Astrocyte (in vitro differentiated cells and primary cell): ENCODE data around the gene KIF1B. TPM values are rescaled to one million over a fixed set of nuclear protein-coding genes. Genes with fewer than 3 reads are reported as not detected.
A peak's percentile ranks its signal among the peaks of the same experiment; 100 is the strongest.

Source experiments
- DNase-seq: peaks from one replicate; pipeline ENCODE4 v3.0.0-alpha.2; 2010; ENCODE audit warnings: low read depth
- FAIRE-seq: peaks from 2 replicates; lab custom pipeline; 2011; peaks lifted over from hg19 to GRCh38; lab: Jason Lieb, UNC
- H2AFZ ChIP-seq: 2 replicates; pipeline ENCODE4 v1.6.0; 2012; ENCODE audit warnings: low read depth, low read length, inconsistent platforms
- H3K27ac ChIP-seq: 2 replicates; pipeline ENCODE4 v1.5.1; 2011; ENCODE audit warnings: low read depth, low read length, inconsistent platforms
- H3K27me3 ChIP-seq: 2 replicates; pipeline ENCODE4 v1.6.0; 2011; ENCODE audit warnings: low read length, inconsistent platforms; ENCODE audit not compliant: insufficient read depth
- H3K36me3 ChIP-seq: 2 replicates; pipeline ENCODE4 v1.5.1; 2011; ENCODE audit warnings: low read length, inconsistent platforms; ENCODE audit not compliant: insufficient read depth
- H3K4me1 ChIP-seq: 2 replicates; pipeline ENCODE4 v1.5.1; 2011; ENCODE audit warnings: low read length, inconsistent platforms; ENCODE audit not compliant: insufficient read depth
- H3K4me2 ChIP-seq: 2 replicates; pipeline ENCODE4 v1.6.0; 2012; ENCODE audit warnings: low read length, inconsistent platforms
- H3K4me3 ChIP-seq: 2 replicates; pipeline ENCODE4 v1.5.1; 2011; ENCODE audit warnings: low read depth, mild to moderate bottlenecking, low read length, inconsistent platforms; ENCODE audit not compliant: insufficient read depth
- H3K79me2 ChIP-seq: 2 replicates; pipeline ENCODE4 v1.6.0; 2012; ENCODE audit warnings: mild to moderate bottlenecking, low read length, inconsistent platforms; ENCODE audit not compliant: insufficient read depth
- H3K9ac ChIP-seq: 2 replicates; pipeline ENCODE4 v1.6.0; 2012; ENCODE audit warnings: mild to moderate bottlenecking, low read length, inconsistent platforms
- H3K9me3 ChIP-seq: 2 replicates; pipeline ENCODE4 v1.5.1; 2012; ENCODE audit warnings: low read depth, mild to moderate bottlenecking, low read length, inconsistent platforms; ENCODE audit not compliant: insufficient read depth
- H4K20me1 ChIP-seq: 2 replicates; pipeline ENCODE4 v1.6.0; 2012; ENCODE audit warnings: low read length, inconsistent platforms; ENCODE audit not compliant: insufficient read depth
- H3K27ac Mint-ChIP-seq: one replicate; pipeline ENCODE4 v1.8.0; 2021; ENCODE audit warnings: mild to moderate bottlenecking, mixed read lengths; ENCODE audit not compliant: unreplicated experiment
- H3K27me3 Mint-ChIP-seq: one replicate; pipeline ENCODE4 v1.8.0; 2021; ENCODE audit warnings: low read depth, mixed read lengths; ENCODE audit not compliant: unreplicated experiment
- H3K36me3 Mint-ChIP-seq: one replicate; pipeline ENCODE4 v1.8.0; 2021; ENCODE audit warnings: low read depth, mixed read lengths; ENCODE audit not compliant: unreplicated experiment
- H3K4me1 Mint-ChIP-seq: one replicate; pipeline ENCODE4 v1.8.0; 2021; ENCODE audit warnings: low read depth, mixed read lengths; ENCODE audit not compliant: unreplicated experiment
- H3K4me3 Mint-ChIP-seq: one replicate; pipeline ENCODE4 v1.8.0; 2021; ENCODE audit warnings: mild to moderate bottlenecking, moderate library complexity, mixed read lengths; ENCODE audit not compliant: unreplicated experiment
- H3K9me3 Mint-ChIP-seq: one replicate; pipeline ENCODE4 v1.8.0; 2021; ENCODE audit warnings: mild to moderate bottlenecking, mixed read lengths; ENCODE audit not compliant: unreplicated experiment
- EZH2 ChIP-seq: IDR thresholded peaks from 2 replicates; pipeline ENCODE4 v1.6.1; 2012; ENCODE audit warnings: mild to moderate bottlenecking, low read length, inconsistent platforms; ENCODE audit not compliant: insufficient read depth
- total RNA-seq: library from RNA; stranded (reverse); gene quantifications from 2 replicates; pipeline ENCODE4 v1.2.1, GENCODE V29; 2021
- TF ChIP-seq, protein P1 (sequence below): IDR thresholded peaks from 2 replicates; pipeline ENCODE4 v1.5.1; 2011; ENCODE audit warnings: low read depth, mild to moderate bottlenecking, inconsistent platforms, low read length, moderate library complexity; ENCODE audit not compliant: insufficient read depth

KIF1B gene
- total RNA-seq, 1 donor from 2014 or later = 75.9 TPM

GRCh38 chr1:10379676-10380075 is 169.3 kb downstream of the KIF1B start:
- H3K4me2 ChIP-seq = no peak overlapping the region
- no peak overlapping the region for H2AFZ ChIP-seq
- FAIRE-seq = no peak
- Mint-ChIP-seq H3K27ac (no peak overlapping the region), H3K4me3 (no peak overlapping the region), H3K4me1 (peaks cover 24% of the 10 kb centered on the region), H3K27me3 (no peaks in the 10 kb centered on the region), H3K9me3 (no peaks in the 10 kb centered on the region), H3K36me3 (peaks cover 9% of the 10 kb centered on the region)
- peaks cover 3% of the 10 kb centered on the region for H4K20me1 ChIP-seq
- no peaks in the 10 kb centered on the region for H3K9me3 ChIP-seq
- no peak for DNase-seq
- no peak overlapping the region for H3K27ac ChIP-seq
- no peaks in the 10 kb centered on the region for H3K79me2 ChIP-seq
- H3K36me3 ChIP-seq = peaks cover 6% of the 10 kb centered on the region
- peaks cover 26% of the 10 kb centered on the region for H3K4me1 ChIP-seq
- TF ChIP-seq EZH2 = no peak
- TF ChIP-seq, protein P1, sequence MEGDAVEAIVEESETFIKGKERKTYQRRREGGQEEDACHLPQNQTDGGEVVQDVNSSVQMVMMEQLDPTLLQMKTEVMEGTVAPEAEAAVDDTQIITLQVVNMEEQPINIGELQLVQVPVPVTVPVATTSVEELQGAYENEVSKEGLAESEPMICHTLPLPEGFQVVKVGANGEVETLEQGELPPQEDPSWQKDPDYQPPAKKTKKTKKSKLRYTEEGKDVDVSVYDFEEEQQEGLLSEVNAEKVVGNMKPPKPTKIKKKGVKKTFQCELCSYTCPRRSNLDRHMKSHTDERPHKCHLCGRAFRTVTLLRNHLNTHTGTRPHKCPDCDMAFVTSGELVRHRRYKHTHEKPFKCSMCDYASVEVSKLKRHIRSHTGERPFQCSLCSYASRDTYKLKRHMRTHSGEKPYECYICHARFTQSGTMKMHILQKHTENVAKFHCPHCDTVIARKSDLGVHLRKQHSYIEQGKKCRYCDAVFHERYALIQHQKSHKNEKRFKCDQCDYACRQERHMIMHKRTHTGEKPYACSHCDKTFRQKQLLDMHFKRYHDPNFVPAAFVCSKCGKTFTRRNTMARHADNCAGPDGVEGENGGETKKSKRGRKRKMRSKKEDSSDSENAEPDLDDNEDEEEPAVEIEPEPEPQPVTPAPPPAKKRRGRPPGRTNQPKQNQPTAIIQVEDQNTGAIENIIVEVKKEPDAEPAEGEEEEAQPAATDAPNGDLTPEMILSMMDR = no peak
- no peak overlapping the region for H3K9ac ChIP-seq
- no peak overlapping the region for H3K4me3 ChIP-seq
- H3K27me3 ChIP-seq = no peaks in the 10 kb centered on the region

DNA sequence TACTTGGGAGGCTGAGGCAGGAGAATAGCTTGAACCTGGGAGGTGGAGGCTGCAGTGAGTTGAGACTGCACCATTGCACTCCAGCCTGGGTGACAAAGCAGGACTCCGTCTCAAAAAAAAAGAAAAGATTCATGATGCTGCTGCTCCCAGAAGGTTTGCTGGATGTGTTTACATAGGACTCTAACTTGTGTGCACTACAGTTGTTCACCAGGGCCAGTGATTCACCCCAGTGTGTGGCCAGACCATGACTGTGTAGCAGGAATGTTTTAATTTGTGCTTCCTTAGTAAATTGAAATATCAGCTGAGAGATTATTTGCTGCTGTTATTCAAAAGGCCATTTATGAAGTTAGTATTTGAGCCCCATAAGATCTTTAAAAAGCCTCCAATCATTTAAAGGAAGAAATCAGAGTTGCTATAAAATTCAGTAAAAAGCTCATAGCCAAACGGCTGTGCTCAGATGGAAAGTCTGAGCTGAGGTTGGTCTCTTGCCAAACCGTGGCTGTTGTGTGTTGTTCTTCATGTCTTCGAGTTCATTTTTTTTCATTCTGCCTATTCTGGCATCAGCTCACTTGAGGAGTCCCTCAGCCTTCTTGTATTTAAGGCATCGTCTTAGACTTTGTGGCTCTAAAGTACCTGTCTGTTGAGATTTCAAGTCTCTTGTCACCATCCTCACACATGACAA is 170.4 kb downstream of the KIF1B start:
- H3K79me2 ChIP-seq = no peaks in the 10 kb centered on the region
- no peak overlapping the region for H3K4me3 ChIP-seq
- H3K9me3 Mint-ChIP-seq = peaks cover 2% of the 10 kb centered on the region
- H3K4me1 ChIP-seq = peaks cover 26% of the 10 kb centered on the region
- TF ChIP-seq, protein P1 = no peak
- no peak for TF ChIP-seq EZH2
- H3K9me3 ChIP-seq = no peaks in the 10 kb centered on the region
- no peaks in the 10 kb centered on the region for H3K27me3 Mint-ChIP-seq
- H2AFZ ChIP-seq = no peak overlapping the region
- peak overlapping the region; percentile 58 for H3K27ac ChIP-seq
- peak; percentile 68 for FAIRE-seq
- peak overlapping the region; percentile 24 for H3K9ac ChIP-seq
- peaks cover 3% of the 10 kb centered on the region for H4K20me1 ChIP-seq
- no peaks in the 10 kb centered on the region for H3K27me3 ChIP-seq
- H3K36me3 Mint-ChIP-seq = peaks cover 5% of the 10 kb centered on the region
- no peaks in the 10 kb centered on the region for H3K36me3 ChIP-seq
- DNase-seq = peak; percentile 93
- no peak overlapping the region for H3K4me3 Mint-ChIP-seq
- peaks cover 24% of the 10 kb centered on the region for H3K4me1 Mint-ChIP-seq
- peak overlapping the region; percentile 60 for H3K27ac Mint-ChIP-seq
- peak overlapping the region; percentile 61 for H3K4me2 ChIP-seq

DNA sequence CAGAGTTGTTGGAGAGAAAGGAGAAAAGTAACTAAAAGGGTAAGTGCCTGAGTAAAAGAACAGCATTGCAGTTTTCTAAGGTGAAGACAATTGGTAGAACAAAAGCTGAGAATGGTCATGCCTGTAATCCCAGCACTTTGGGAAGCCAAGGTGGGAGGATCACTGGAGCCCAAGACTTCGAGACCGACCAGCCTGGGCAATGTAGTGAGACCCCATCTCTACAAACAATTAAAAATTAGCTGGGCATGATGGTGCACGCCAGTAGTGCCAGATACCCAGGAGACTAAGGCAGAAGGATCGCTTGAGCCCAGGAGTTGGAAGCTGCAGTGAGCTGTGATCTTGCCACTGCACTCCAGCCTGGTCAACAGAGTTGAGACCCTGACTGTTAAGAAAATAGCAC is 173.3 kb downstream of the KIF1B start:
- no peak overlapping the region for H3K4me3 Mint-ChIP-seq
- FAIRE-seq = no peak

More for the DNA sequence above, 173.3 kb downstream of the KIF1B start:
- H2AFZ ChIP-seq = no peak overlapping the region
- no peak overlapping the region for H3K4me2 ChIP-seq
- TF ChIP-seq, protein P1 = no peak
- TF ChIP-seq EZH2 = no peak
- H3K36me3 Mint-ChIP-seq = peaks cover 5% of the 10 kb centered on the region
- H3K9ac ChIP-seq = no peak overlapping the region
- no peaks in the 10 kb centered on the region for H3K27me3 ChIP-seq
- H3K4me3 ChIP-seq = no peak overlapping the region
- H3K9me3 Mint-ChIP-seq = peaks cover 2% of the 10 kb centered on the region
- H3K36me3 ChIP-seq = no peaks in the 10 kb centered on the region
- no peak overlapping the region for H3K27ac Mint-ChIP-seq
- no peaks in the 10 kb centered on the region for H3K9me3 ChIP-seq
- no peaks in the 10 kb centered on the region for H3K79me2 ChIP-seq
- peaks cover 21% of the 10 kb centered on the region for H3K4me1 Mint-ChIP-seq
- H3K27me3 Mint-ChIP-seq = no peaks in the 10 kb centered on the region
- peaks cover 3% of the 10 kb centered on the region for H4K20me1 ChIP-seq
- peaks cover 22% of the 10 kb centered on the region for H3K4me1 ChIP-seq
- H3K27ac ChIP-seq = no peak overlapping the region
- DNase-seq = no peak
